Measurements from ENCODE around the gene TRIM54. TPM values are rescaled to one million over a fixed set of nuclear protein-coding genes. Genes with fewer than 3 reads are reported as not detected.
A peak's percentile ranks its signal among the peaks of the same experiment; 100 is the strongest.

TRIM54 gene
- total RNA-seq, 1 experiment from 2014 or later = 2.0 TPM

- CTCF ChIA-PET = interaction anchor here (1.3 kb wide), 1 partner anchor 44 kb away, joined by 4 read pairs; no protein-coding TSS in a partner anchor
- BruUV-seq (replicated peaks) = no TSS peak
- no peak for TF ChIP-seq YY1 (IDR thresholded peaks at IDR 0.05; ENCODE audit: extremely low read depth, insufficient replicate concordance, low read depth, low read length)
- TF ChIP-seq ZFX (IDR thresholded peaks at IDR 0.05) = no peak
- TF ChIP-seq, protein P1, sequence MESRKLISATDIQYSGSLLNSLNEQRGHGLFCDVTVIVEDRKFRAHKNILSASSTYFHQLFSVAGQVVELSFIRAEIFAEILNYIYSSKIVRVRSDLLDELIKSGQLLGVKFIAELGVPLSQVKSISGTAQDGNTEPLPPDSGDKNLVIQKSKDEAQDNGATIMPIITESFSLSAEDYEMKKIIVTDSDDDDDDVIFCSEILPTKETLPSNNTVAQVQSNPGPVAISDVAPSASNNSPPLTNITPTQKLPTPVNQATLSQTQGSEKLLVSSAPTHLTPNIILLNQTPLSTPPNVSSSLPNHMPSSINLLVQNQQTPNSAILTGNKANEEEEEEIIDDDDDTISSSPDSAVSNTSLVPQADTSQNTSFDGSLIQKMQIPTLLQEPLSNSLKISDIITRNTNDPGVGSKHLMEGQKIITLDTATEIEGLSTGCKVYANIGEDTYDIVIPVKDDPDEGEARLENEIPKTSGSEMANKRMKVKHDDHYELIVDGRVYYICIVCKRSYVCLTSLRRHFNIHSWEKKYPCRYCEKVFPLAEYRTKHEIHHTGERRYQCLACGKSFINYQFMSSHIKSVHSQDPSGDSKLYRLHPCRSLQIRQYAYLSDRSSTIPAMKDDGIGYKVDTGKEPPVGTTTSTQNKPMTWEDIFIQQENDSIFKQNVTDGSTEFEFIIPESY (IDR thresholded peaks at IDR 0.05; ENCODE audit: extremely low read depth, insufficient replicate concordance, low read length) = no peak
- TF ChIP-seq EZH2phosphoT487 (IDR thresholded peaks at IDR 0.05; ENCODE audit: borderline replicate concordance) = no peak
- no peak for TF ChIP-seq CEBPB (IDR thresholded peaks at IDR 0.05; ENCODE audit: low read depth)
- TF ChIP-seq ELF1 (IDR thresholded peaks at IDR 0.05; ENCODE audit: borderline replicate concordance, low read depth) = no peak
- no peak for TF ChIP-seq EGR1 (IDR thresholded peaks at IDR 0.05; ENCODE audit: low read depth)
- no peak for TF ChIP-seq SRF (IDR thresholded peaks at IDR 0.05; ENCODE audit: low read depth)
- no peak for TF ChIP-seq SP1 (IDR thresholded peaks at IDR 0.05; ENCODE audit: low read depth)
- TF ChIP-seq SIN3A (IDR thresholded peaks at IDR 0.05; ENCODE audit: low read depth) = no peak
- TF ChIP-seq FOSL1 (IDR thresholded peaks at IDR 0.05; ENCODE audit: low read depth) = no peak
- TF ChIP-seq TCF7L2 (IDR thresholded peaks at IDR 0.05; ENCODE audit: borderline replicate concordance, extremely low read depth, insufficient read depth, insufficient read length) = no peak
- no peak for TF ChIP-seq CBX3 (IDR thresholded peaks at IDR 0.05; ENCODE audit: low read depth)
- no peak for TF ChIP-seq MAX (IDR thresholded peaks at IDR 0.05)
- TF ChIP-seq, protein P2, sequence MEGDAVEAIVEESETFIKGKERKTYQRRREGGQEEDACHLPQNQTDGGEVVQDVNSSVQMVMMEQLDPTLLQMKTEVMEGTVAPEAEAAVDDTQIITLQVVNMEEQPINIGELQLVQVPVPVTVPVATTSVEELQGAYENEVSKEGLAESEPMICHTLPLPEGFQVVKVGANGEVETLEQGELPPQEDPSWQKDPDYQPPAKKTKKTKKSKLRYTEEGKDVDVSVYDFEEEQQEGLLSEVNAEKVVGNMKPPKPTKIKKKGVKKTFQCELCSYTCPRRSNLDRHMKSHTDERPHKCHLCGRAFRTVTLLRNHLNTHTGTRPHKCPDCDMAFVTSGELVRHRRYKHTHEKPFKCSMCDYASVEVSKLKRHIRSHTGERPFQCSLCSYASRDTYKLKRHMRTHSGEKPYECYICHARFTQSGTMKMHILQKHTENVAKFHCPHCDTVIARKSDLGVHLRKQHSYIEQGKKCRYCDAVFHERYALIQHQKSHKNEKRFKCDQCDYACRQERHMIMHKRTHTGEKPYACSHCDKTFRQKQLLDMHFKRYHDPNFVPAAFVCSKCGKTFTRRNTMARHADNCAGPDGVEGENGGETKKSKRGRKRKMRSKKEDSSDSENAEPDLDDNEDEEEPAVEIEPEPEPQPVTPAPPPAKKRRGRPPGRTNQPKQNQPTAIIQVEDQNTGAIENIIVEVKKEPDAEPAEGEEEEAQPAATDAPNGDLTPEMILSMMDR (IDR thresholded peaks at IDR 0.05 in 2 of 3, conservative IDR thresholded peaks at IDR 0.05 in 1 of 3; ENCODE audit: borderline replicate concordance in 1 of 3, insufficient read depth in 1 of 3, low read depth in 2 of 3, low read length in 2 of 3) = no peak
- no peak for TF ChIP-seq RAD21 (IDR thresholded peaks at IDR 0.05; ENCODE audit: low read depth)
Measured at GRCh38 chr2:27323596-27324285, 41.5 kb downstream of the TRIM54 start.

More at GRCh38 chr2:27323596-27324285, 41.5 kb downstream of the TRIM54 start:
- no peak overlapping the region for H2AFZ ChIP-seq (ENCODE audit: low read depth, low read length, poor library complexity, severe bottlenecking)
- H3K27me3 ChIP-seq (ENCODE audit: insufficient read depth, low read length) = no peaks in the 10 kb centered on the region
- DNase-seq (ENCODE audit: low read depth, low spot score) = no peak
- H3K9me3 ChIP-seq (ENCODE audit: control insufficient read depth in 1 of 2, insufficient read depth in 1 of 2, low read depth in 1 of 2, low read length in 2 of 2) = no peaks in the 10 kb centered on the region
- ChIA-PET POLR2A (interaction anchor here (1.3 kb wide), 1 partner anchor 46 kb away, joined by 4 read pairs; the partner anchor contains the start of gene EIF2B4), RAD21 (ENCODE audit: low non-redundant PET in 1 of 2, low total read pairs in 2 of 2, uncharacterized antibody in 2 of 2, unreplicated experiment in 2 of 2) (no interaction called here)
- H4K20me1 ChIP-seq (ENCODE audit: insufficient read depth) = no peaks in the 10 kb centered on the region
- H3K9me2 ChIP-seq (ENCODE audit: insufficient read depth) = no peaks in the 10 kb centered on the region
- H3K4me3 ChIP-seq (replicated peaks in 1 of 2; ENCODE audit: low read depth in 1 of 2, low read length in 2 of 2) = peak overlapping the region; percentile 85 to 90
- peak overlapping the region; percentile 87 for H3K4me2 ChIP-seq (ENCODE audit: low read length)
- H3K9ac ChIP-seq (ENCODE audit: low read length) = peak overlapping the region; percentile 92
- peaks cover 24 to 40% of the 10 kb centered on the region in 2 experiments for H3K4me1 ChIP-seq (ENCODE audit: control insufficient read depth in 1 of 2, insufficient read depth in 2 of 2, low read length in 2 of 2)
- peaks cover 15% of the 10 kb centered on the region for H3K79me2 ChIP-seq (ENCODE audit: insufficient read depth, low read length)
- intact Hi-C loops (cut with micrococcal nuclease) = loop anchor here (1.0 to 5.0 kb wide), 3 partner anchors 34 to 61 kb away; partner anchors contain the start of genes EIF2B4, SLC30A3 and SNX17
- ATAC-seq = no peak
- peak overlapping the region; percentile 90 for H3K27ac ChIP-seq (ENCODE audit: low read depth, low read length)
- peaks cover 11 to 14% of the 10 kb centered on the region in 2 experiments; a peak in 3 of 4 replicates for H3K36me3 ChIP-seq (ENCODE audit: control insufficient read depth in 1 of 2, insufficient read depth in 2 of 2, low read length in 2 of 2)

Measured in HCT116 (cell line).